Thoracic aorta (tissue), 2 donors: ENCODE measurements around the gene ADGRA3. TPM values are rescaled to one million over a fixed set of nuclear protein-coding genes. Genes with fewer than 3 reads are reported as not detected.

Experiments
- ATAC-seq: fragments of 150-250 bp; one replicate; pipeline ENCODE4 v1.8.0; 2017; ENCODE audit warnings: low read depth; ENCODE audit not compliant: insufficient number of reproducible peaks, low FRiP score
- DNase-seq: peaks from one replicate; pipeline ENCODE4 v3.0.0-alpha.2; 2020; ENCODE audit warnings: low spot score
- H3K27ac ChIP-seq, 2 donors: fragments of 200-600 bp; sonication (generic); 1 replicate in 1 of 2; 2 replicates in 1 of 2; pipeline ENCODE4 v1.5.1; 2016; ENCODE audit warnings: mild to moderate bottlenecking in 2 of 2, moderate library complexity in 2 of 2
- H3K27me3 ChIP-seq: fragments of 200-600 bp; sonication (generic); replicated peaks from 2 replicates; pipeline ENCODE4 v1.6.0; 2016; ENCODE audit warnings: mild to moderate bottlenecking; ENCODE audit not compliant: insufficient read depth
- H3K36me3 ChIP-seq: fragments of 200-600 bp; sonication (generic); one replicate; pipeline ENCODE4 v1.5.1; 2016
- H3K4me1 ChIP-seq, 2 donors: fragments of 200-600 bp; sonication (generic); 1 replicate in 1 of 2; 2 replicates in 1 of 2; pipeline versions ENCODE4 v1.5.1 to v1.6.0; 2016; ENCODE audit warnings: low read depth in 2 of 2, mild to moderate bottlenecking in 1 of 2; ENCODE audit not compliant: control insufficient read depth in 1 of 2
- H3K4me3 ChIP-seq: fragments of 200-600 bp; sonication (generic); 2 replicates; pipeline ENCODE4 v1.5.1; 2016; ENCODE audit warnings: mild to moderate bottlenecking
- H3K9me3 ChIP-seq: fragments of 200-600 bp; sonication (generic); 2 replicates; pipeline ENCODE4 v1.5.1; 2016
- CTCF ChIP-seq: fragments of 200-600 bp; sonication (generic); IDR thresholded peaks from one replicate; pipeline ENCODE4 v1.5.1; 2019; ENCODE audit warnings: antibody characterized with exemption
- total RNA-seq, 2 donors: library from RNA; depleted of rRNA; stranded (reverse); fragments of >200 nt; gene quantifications; one replicate each; pipeline versions ENCODE4 v1.1.0 to v1.2.3, GENCODE V29; 2016

ADGRA3 gene, protein sequence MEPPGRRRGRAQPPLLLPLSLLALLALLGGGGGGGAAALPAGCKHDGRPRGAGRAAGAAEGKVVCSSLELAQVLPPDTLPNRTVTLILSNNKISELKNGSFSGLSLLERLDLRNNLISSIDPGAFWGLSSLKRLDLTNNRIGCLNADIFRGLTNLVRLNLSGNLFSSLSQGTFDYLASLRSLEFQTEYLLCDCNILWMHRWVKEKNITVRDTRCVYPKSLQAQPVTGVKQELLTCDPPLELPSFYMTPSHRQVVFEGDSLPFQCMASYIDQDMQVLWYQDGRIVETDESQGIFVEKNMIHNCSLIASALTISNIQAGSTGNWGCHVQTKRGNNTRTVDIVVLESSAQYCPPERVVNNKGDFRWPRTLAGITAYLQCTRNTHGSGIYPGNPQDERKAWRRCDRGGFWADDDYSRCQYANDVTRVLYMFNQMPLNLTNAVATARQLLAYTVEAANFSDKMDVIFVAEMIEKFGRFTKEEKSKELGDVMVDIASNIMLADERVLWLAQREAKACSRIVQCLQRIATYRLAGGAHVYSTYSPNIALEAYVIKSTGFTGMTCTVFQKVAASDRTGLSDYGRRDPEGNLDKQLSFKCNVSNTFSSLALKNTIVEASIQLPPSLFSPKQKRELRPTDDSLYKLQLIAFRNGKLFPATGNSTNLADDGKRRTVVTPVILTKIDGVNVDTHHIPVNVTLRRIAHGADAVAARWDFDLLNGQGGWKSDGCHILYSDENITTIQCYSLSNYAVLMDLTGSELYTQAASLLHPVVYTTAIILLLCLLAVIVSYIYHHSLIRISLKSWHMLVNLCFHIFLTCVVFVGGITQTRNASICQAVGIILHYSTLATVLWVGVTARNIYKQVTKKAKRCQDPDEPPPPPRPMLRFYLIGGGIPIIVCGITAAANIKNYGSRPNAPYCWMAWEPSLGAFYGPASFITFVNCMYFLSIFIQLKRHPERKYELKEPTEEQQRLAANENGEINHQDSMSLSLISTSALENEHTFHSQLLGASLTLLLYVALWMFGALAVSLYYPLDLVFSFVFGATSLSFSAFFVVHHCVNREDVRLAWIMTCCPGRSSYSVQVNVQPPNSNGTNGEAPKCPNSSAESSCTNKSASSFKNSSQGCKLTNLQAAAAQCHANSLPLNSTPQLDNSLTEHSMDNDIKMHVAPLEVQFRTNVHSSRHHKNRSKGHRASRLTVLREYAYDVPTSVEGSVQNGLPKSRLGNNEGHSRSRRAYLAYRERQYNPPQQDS (N-terminal part only)
- total RNA-seq: 10 to 100 TPM; 15.7 to 43.6 TPM

- Histone ChIP-seq H3K4me1 (peaks cover 0 to 15% of the 10 kb centered on the region in 2 donors), H3K27me3 (no peaks in the 10 kb centered on the region), H3K4me3 (peak within 1 kb of the TSS; percentile 76), H3K27ac (peak within 1 kb of the TSS; percentile 66 to 82), H3K9me3 (no peaks in the 10 kb centered on the region), H3K36me3 (no peaks in the 10 kb centered on the region)
- DNase-seq (peak; percentile 9), ATAC-seq (peak; percentile 84)
- TF ChIP-seq CTCF: no peak
Observed at GRCh38 chr4:22515888-22516541, at the start of gene ADGRA3. ADGRA3 (minus strand) TSS chr4:22516066; CDS start chr4:22515784, 282 bp downstream.

DNA sequence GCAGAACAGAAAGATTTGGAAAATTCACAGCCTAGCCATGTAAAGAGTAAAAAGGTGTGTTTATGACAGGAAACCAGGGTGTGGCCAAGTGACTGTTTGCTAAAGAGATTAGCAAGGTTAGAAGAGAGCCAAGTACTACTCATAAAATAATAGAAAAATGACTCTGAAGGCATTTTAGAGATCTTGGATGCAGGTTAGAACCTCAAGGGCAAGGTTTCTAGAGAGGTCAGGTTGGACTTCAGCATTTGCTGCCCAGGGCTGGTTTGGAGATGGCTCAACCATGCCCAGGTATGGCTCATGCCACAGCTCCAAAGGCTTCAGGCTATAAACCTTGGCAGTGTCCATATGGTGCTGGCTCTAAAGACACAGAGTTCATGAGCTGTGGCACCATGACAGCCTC, 40.6 kb upstream of the ADGRA3 start:
- H3K36me3 ChIP-seq: no peaks in the 10 kb centered on the region
- H3K27me3 ChIP-seq: no peaks in the 10 kb centered on the region
- H3K4me1 ChIP-seq: no peaks in the 10 kb centered on the region
- no peak overlapping the region for H3K4me3 ChIP-seq
- no peak overlapping the region for H3K27ac ChIP-seq
- H3K9me3 ChIP-seq: no peaks in the 10 kb centered on the region
- DNase-seq: no peak
- no peak for TF ChIP-seq CTCF
- no peak for ATAC-seq

DNA sequence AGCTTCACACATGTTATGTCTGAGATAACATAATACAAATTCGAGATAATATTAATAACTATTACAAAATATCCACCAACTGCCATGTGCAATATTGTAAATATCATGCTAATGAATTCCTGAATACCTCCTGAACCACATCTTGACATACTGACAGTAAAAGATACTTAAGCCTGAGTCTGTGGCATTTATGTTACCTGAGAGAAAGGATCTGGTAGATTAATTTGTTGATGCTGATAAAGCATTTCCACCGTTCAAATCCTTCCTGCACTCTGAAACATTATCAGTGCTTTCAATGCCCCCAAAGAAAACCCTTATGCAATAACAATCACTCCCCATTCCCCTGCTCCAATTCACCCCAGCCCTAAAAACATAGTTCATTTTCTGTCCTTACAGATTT, 38.8 kb upstream of the ADGRA3 start:
- H3K9me3 ChIP-seq: no peaks in the 10 kb centered on the region
- no peak for ATAC-seq
- H3K36me3 ChIP-seq: no peaks in the 10 kb centered on the region
- DNase-seq: no peak
- H3K4me1 ChIP-seq: no peaks in the 10 kb centered on the region
- no peak overlapping the region for H3K27ac ChIP-seq
- no peak overlapping the region for H3K4me3 ChIP-seq
- H3K27me3 ChIP-seq: no peaks in the 10 kb centered on the region
- TF ChIP-seq CTCF: no peak

GRCh38 chr4:22553560-22553959, 37.7 kb upstream of the ADGRA3 start:
- no peaks in the 10 kb centered on the region for H3K9me3 ChIP-seq
- H3K4me3 ChIP-seq: no peak overlapping the region
- no peak for ATAC-seq
- DNase-seq: no peak
- H3K27me3 ChIP-seq: no peaks in the 10 kb centered on the region
- H3K36me3 ChIP-seq: no peaks in the 10 kb centered on the region
- H3K4me1 ChIP-seq: no peaks in the 10 kb centered on the region
- no peak for TF ChIP-seq CTCF
- H3K27ac ChIP-seq: no peak overlapping the region
